Measurements from ENCODE around the gene DPP6.
"Not testable (repeated sequence)": the region's sequence is repeated elsewhere in the genome, so short reads cannot be mapped to it uniquely, and the experiment has no call there.

DNA sequence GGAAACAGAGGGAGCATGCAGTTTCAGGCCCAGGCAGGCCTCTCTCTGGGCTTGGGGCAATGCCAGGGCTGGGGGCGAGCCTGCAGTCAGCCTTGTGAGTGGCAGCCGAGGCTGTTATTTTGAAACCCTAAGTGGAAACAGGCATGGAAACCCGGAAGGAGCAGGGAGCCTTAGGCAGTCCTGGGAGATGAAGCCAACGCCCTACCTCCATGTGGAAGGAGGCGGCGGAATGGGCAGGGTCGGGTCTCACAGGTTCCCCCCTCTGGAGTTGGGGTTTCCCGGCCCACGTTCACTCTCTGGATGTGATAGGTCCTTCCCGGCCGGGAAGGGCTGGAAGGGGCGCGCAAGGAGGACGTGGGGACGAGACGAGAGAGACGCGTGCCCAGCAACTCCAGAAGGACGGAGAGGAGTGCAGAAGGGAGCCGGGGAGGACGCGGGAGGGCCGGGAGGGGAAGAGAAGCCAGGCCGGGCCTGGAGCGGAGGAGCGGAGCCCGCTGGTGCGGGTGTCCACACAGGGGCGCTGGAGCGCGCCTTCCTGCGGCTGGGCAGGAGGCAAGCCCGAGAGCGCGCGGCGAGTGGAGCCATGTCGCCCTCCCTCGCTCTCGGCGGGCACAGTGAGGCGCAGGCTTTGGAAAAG lies 1.1 kb upstream of the DPP6 start:
- not testable (repeated sequence) for TF ChIP-seq CTCF (conservative IDR thresholded peaks at IDR 0.05); EZH2 (IDR thresholded peaks at IDR 0.05; ENCODE audit: low read depth)
